ENCODE data around the gene PXMP2. TPM values are rescaled to one million over a fixed set of nuclear protein-coding genes. Genes with fewer than 3 reads are reported as not detected.

The PXMP2 gene
- total and polyA plus RNA-seq, 2 donors from 2014 or later = 23.4 to 90.9 TPM

GRCh38 chr12:132675757-132676432 lies 11.5 kb upstream of the PXMP2 start:
- TF ChIP-seq CTCF (IDR thresholded peaks at IDR 0.05; ENCODE audit: borderline replicate concordance, extremely low read depth, insufficient read depth) = no peak
- Histone ChIP-seq H3K4me3 (ENCODE audit: low read length in 3 of 3) (no peak overlapping the region), H3K4me1 (ENCODE audit: control insufficient read depth in 2 of 3, insufficient read depth in 2 of 3, low read depth in 1 of 3, low read length in 3 of 3) (no peaks in the 10 kb centered on the region), H3K27ac (ENCODE audit: low read depth in 2 of 2, low read length in 2 of 2) (no peak overlapping the region), H3K9me3 (ENCODE audit: control insufficient read depth in 2 of 3, insufficient read depth in 1 of 3, low read length in 3 of 3) (no peaks in the 10 kb centered on the region), H3K9ac (ENCODE audit: low read length in 3 of 3) (no peak overlapping the region), H3K36me3 (ENCODE audit: control insufficient read depth in 2 of 3, insufficient read depth in 3 of 3, low read length in 3 of 3) (peaks cover 3 to 24% (median 22%) of the 10 kb centered on the region in 3 donors), H3K27me3 (ENCODE audit: control insufficient read depth, insufficient read depth, low read length) (no peaks in the 10 kb centered on the region)
- FAIRE-seq = no peak
- intact Hi-C loops (cut with DNase I) = no loop called here
- DNase-seq = no peak

GRCh38 chr12:132677492-132677891 lies 9.9 kb upstream of the PXMP2 start:
- FAIRE-seq = no peak
- intact Hi-C loops (cut with DNase I) = no loop called here

GRCh38 chr12:132685400-132685799 lies 2.0 kb upstream of the PXMP2 start:
- peaks cover 0 to 3% (median 0%) of the 10 kb centered on the region in 3 donors for H3K4me1 ChIP-seq (ENCODE audit: control insufficient read depth in 2 of 3, insufficient read depth in 2 of 3, low read depth in 1 of 3, low read length in 3 of 3)
- H3K36me3 ChIP-seq (ENCODE audit: control insufficient read depth in 2 of 3, insufficient read depth in 3 of 3, low read length in 3 of 3) = no peaks in the 10 kb centered on the region
- DNase-seq (no peak), FAIRE-seq (no peak)
- H3K4me3 ChIP-seq (ENCODE audit: low read length in 3 of 3) = no peak overlapping the region
- no peak for TF ChIP-seq CTCF (IDR thresholded peaks at IDR 0.05; ENCODE audit: borderline replicate concordance, extremely low read depth, insufficient read depth)
- no peaks in the 10 kb centered on the region for H3K9me3 ChIP-seq (ENCODE audit: control insufficient read depth in 2 of 3, insufficient read depth in 1 of 3, low read length in 3 of 3)
- no peak overlapping the region for H3K27ac ChIP-seq (ENCODE audit: low read depth in 2 of 2, low read length in 2 of 2)
- no peak overlapping the region for H3K9ac ChIP-seq (ENCODE audit: low read length in 3 of 3)
- intact Hi-C loops (cut with DNase I) = no loop called here
- no peaks in the 10 kb centered on the region for H3K27me3 ChIP-seq (ENCODE audit: control insufficient read depth, insufficient read depth, low read length)

More at GRCh38 chr12:132677492-132677891, 9.9 kb upstream of the PXMP2 start:
- H3K4me1 ChIP-seq (ENCODE audit: control insufficient read depth in 2 of 3, insufficient read depth in 2 of 3, low read depth in 1 of 3, low read length in 3 of 3) = no peaks in the 10 kb centered on the region
- no peak for DNase-seq
- H3K36me3 ChIP-seq (ENCODE audit: control insufficient read depth in 2 of 3, insufficient read depth in 3 of 3, low read length in 3 of 3) = peaks cover 0 to 24% (median 17%) of the 10 kb centered on the region in 3 donors
- H3K27me3 ChIP-seq (ENCODE audit: control insufficient read depth, insufficient read depth, low read length) = no peaks in the 10 kb centered on the region
- H3K9me3 ChIP-seq (ENCODE audit: control insufficient read depth in 2 of 3, insufficient read depth in 1 of 3, low read length in 3 of 3) = no peaks in the 10 kb centered on the region
- H3K4me3 ChIP-seq (ENCODE audit: low read length in 3 of 3) = no peak overlapping the region
- H3K9ac ChIP-seq (ENCODE audit: low read length in 3 of 3) = no peak overlapping the region
- H3K27ac ChIP-seq (ENCODE audit: low read depth in 2 of 2, low read length in 2 of 2) = no peak overlapping the region
- TF ChIP-seq CTCF (IDR thresholded peaks at IDR 0.05; ENCODE audit: borderline replicate concordance, extremely low read depth, insufficient read depth) = no peak
